HUDEP-2 (cell line): ENCODE results near the gene MTMR11.

Experiments used
- DNase-seq, 76 experiments: peaks; one replicate each; lab custom pipeline; 2025; ENCODE audit not compliant: unreplicated experiment in 76 of 76; lab: John Stamatoyannopoulos, UW

The MTMR11 gene

GRCh38 chr1:149936992-149937705, 470 bp upstream of the MTMR11 start:
- peak in 6 of 76 experiments; percentile 3 to 18 (median 12) for DNase-seq

GRCh38 chr1:149934356-149934755, 2.3 kb downstream of the MTMR11 start:
- no peak for DNase-seq

- DNase-seq: no peak
Observed at GRCh38 chr1:149933208-149933607, 3.5 kb downstream of the MTMR11 start.

- DNase-seq: no peak
Observed at GRCh38 chr1:149932474-149932873, 4.2 kb downstream of the MTMR11 start.

GRCh38 chr1:149931212-149931790, 5.4 kb downstream of the MTMR11 start:
- no peak for DNase-seq

- no peak for DNase-seq
Observed at GRCh38 chr1:149929856-149930255, 6.8 kb downstream of the MTMR11 start.

- DNase-seq: no peak
Observed at GRCh38 chr1:149928401-149928724, 8.3 kb downstream of the MTMR11 start.

- peak in 74 of 76 experiments; percentile 39 to 94 (median 84) for DNase-seq
Observed at GRCh38 chr1:149927563-149928400, 8.9 kb downstream of the MTMR11 start, which contains the start of gene SF3B4. SF3B4 (minus strand) TSS chr1:149927803; CDS start chr1:149927759, 44 bp downstream.

- DNase-seq: no peak
Observed at GRCh38 chr1:149927056-149927562, 9.6 kb downstream of the MTMR11 start.

- DNase-seq: no peak
Observed at GRCh38 chr1:149926296-149926695, 10.4 kb downstream of the MTMR11 start.

GRCh38 chr1:149925751-149926150, 10.9 kb downstream of the MTMR11 start:
- no peak for DNase-seq

GRCh38 chr1:149925345-149925744, 11.3 kb downstream of the MTMR11 start:
- DNase-seq: peak in 9 of 76 experiments; percentile 6 to 43 (median 13)

- peak in 40 of 76 experiments; percentile 7 to 59 (median 26) for DNase-seq
Observed at GRCh38 chr1:149923626-149924025, 13.1 kb downstream of the MTMR11 start.

- DNase-seq: no peak
Observed at GRCh38 chr1:149917571-149918144, 19.0 kb downstream of the MTMR11 start, which contains the start of gene SV2A. SV2A (minus strand) TSS chr1:149917844; CDS start chr1:149913840, 4,004 bp downstream.

- no peak for DNase-seq
Observed at GRCh38 chr1:149916898-149917252, 19.8 kb downstream of the MTMR11 start.

GRCh38 chr1:149916193-149916897, 20.3 kb downstream of the MTMR11 start:
- DNase-seq: no peak

- DNase-seq: no peak
Observed at GRCh38 chr1:149915429-149916192, 21.1 kb downstream of the MTMR11 start.

GRCh38 chr1:149914545-149914944, 22.1 kb downstream of the MTMR11 start:
- DNase-seq: no peak

- peak in 31 of 76 experiments; percentile 3 to 53 (median 24) for DNase-seq
Observed at GRCh38 chr1:149906570-149907075, 30.1 kb downstream of the MTMR11 start.
